Tibial nerve (tissue), 4 donors: ENCODE data around the gene LRP3. TPM values are rescaled to one million over a fixed set of nuclear protein-coding genes. Genes with fewer than 3 reads are reported as not detected.

Experiments
- DNase-seq, 2 donors: peaks; one replicate each; pipeline ENCODE4 v3.0.0-alpha.2; 2019; ENCODE audit warnings: low spot score in 2 of 2
- H3K27ac ChIP-seq, 4 donors: fragments of 200-600 bp; sonication (generic) in 3 of 4; one replicate each; pipeline ENCODE4 v1.5.1; 2017 to 2019; ENCODE audit warnings: mild to moderate bottlenecking in 1 of 4
- H3K27me3 ChIP-seq, 2 donors: fragments of 200-600 bp; sonication (generic) in 1 of 2; one replicate each; pipeline versions ENCODE4 v1.5.1 to v1.6.0; 2017 to 2019
- H3K36me3 ChIP-seq, 3 donors: fragments of 200-600 bp; sonication (generic); one replicate each; pipeline ENCODE4 v1.5.1; 2018 to 2019
- H3K4me1 ChIP-seq, 4 donors: fragments of 200-600 bp; sonication (generic) in 3 of 4; one replicate each; pipeline ENCODE4 v1.5.1; 2017 to 2019
- H3K4me3 ChIP-seq, 4 donors: fragments of 200-600 bp; sonication (generic) in 3 of 4; one replicate each; pipeline ENCODE4 v1.5.1; 2017 to 2019; ENCODE audit warnings: mild to moderate bottlenecking in 1 of 4, moderate library complexity in 1 of 4
- H3K9me3 ChIP-seq, 4 donors: fragments of 200-600 bp; sonication (generic) in 3 of 4; one replicate each; pipeline ENCODE4 v1.5.1; 2017 to 2019
- EP300 ChIP-seq, 2 donors: sonication (generic); formaldehyde crosslinking; IDR thresholded peaks; one replicate each; pipeline ENCODE4 v1.6.1; 2017; ENCODE audit warnings: antibody characterized with exemption in 2 of 2, mild to moderate bottlenecking in 1 of 2
- POLR2A ChIP-seq, 2 donors: fragments of 450-650 bp; IDR thresholded peaks; one replicate each; pipeline ENCODE4 v1.6.1; 2017; ENCODE audit warnings: antibody characterized with exemption in 2 of 2, mild to moderate bottlenecking in 2 of 2, moderate library complexity in 2 of 2
- WGBS, 2 donors: methylation state at CpG; one replicate each; pipeline ENCODE4 v1.1.5; 2018; 5-methylcytosine and 5-hydroxymethylcytosine counted together
- total RNA-seq, 4 donors: library from RNA; depleted of rRNA; stranded (reverse); fragments of >200 nt; gene quantifications; one replicate each; pipeline ENCODE4 v1.1.0, GENCODE V29; 2016
- TF ChIP-seq, protein P1 (sequence below), 5 experiments: fragments of 200-600 bp in 3 of 5; fragments of 450-650 bp in 2 of 5; sonication (generic) in 3 of 5; IDR thresholded peaks; one replicate each; pipeline ENCODE4 v1.5.1; 2016 to 2019; ENCODE audit warnings: antibody characterized with exemption in 5 of 5, mild to moderate bottlenecking in 3 of 5, moderate library complexity in 2 of 5

LRP3 gene
- total RNA-seq, 4 donors from 2014 or later: 19.0 to 39.0 (median 30.2) TPM

GRCh38 chr19:33227870-33228599, 33.9 kb downstream of the LRP3 start:
- Histone ChIP-seq H3K36me3 (no peaks in the 10 kb centered on the region), H3K27ac (no peak overlapping the region), H3K4me1 (peaks cover 0 to 24% (median 6%) of the 10 kb centered on the region in 4 donors), H3K27me3 (peaks cover 0 to 72% of the 10 kb centered on the region in 2 donors), H3K4me3 (no peak overlapping the region), H3K9me3 (peaks cover 0 to 36% (median 7%) of the 10 kb centered on the region in 4 donors)
- 90 to 93% methylated on average over 1 of the region's 1 CpG for WGBS, 2 donors
- TF ChIP-seq POLR2A (IDR thresholded peaks at IDR 0.05) (no peak), EP300 (IDR thresholded peaks at IDR 0.05) (no peak)
- TF ChIP-seq, protein P1, sequence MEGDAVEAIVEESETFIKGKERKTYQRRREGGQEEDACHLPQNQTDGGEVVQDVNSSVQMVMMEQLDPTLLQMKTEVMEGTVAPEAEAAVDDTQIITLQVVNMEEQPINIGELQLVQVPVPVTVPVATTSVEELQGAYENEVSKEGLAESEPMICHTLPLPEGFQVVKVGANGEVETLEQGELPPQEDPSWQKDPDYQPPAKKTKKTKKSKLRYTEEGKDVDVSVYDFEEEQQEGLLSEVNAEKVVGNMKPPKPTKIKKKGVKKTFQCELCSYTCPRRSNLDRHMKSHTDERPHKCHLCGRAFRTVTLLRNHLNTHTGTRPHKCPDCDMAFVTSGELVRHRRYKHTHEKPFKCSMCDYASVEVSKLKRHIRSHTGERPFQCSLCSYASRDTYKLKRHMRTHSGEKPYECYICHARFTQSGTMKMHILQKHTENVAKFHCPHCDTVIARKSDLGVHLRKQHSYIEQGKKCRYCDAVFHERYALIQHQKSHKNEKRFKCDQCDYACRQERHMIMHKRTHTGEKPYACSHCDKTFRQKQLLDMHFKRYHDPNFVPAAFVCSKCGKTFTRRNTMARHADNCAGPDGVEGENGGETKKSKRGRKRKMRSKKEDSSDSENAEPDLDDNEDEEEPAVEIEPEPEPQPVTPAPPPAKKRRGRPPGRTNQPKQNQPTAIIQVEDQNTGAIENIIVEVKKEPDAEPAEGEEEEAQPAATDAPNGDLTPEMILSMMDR (IDR thresholded peaks at IDR 0.05): no peak
- no peak for DNase-seq

GRCh38 chr19:33229962-33230361, 35.8 kb downstream of the LRP3 start:
- Histone ChIP-seq H3K27ac (no peak overlapping the region), H3K4me1 (peaks cover 0 to 21% (median 6%) of the 10 kb centered on the region in 4 donors), H3K27me3 (peaks cover 0 to 80% of the 10 kb centered on the region in 2 donors), H3K36me3 (no peaks in the 10 kb centered on the region), H3K4me3 (no peak overlapping the region), H3K9me3 (peaks cover 0 to 36% (median 7%) of the 10 kb centered on the region in 4 donors)
- TF ChIP-seq POLR2A (IDR thresholded peaks at IDR 0.05) (no peak), EP300 (IDR thresholded peaks at IDR 0.05) (no peak)
- TF ChIP-seq, protein P1 (IDR thresholded peaks at IDR 0.05): no peak
- no peak for DNase-seq
- WGBS, 2 donors: 86 to 92% methylated on average over 5 of the region's 5 CpGs

- no peak for DNase-seq
- peaks cover 0 to 72% of the 10 kb centered on the region in 2 donors for H3K27me3 ChIP-seq
- H3K9me3 ChIP-seq: peaks cover 0 to 36% (median 7%) of the 10 kb centered on the region in 4 donors
- H3K27ac ChIP-seq: no peak overlapping the region
- H3K36me3 ChIP-seq: no peaks in the 10 kb centered on the region
- 78 to 80% methylated on average over 5 of the region's 5 CpGs for WGBS, 2 donors
- peaks cover 0 to 6% (median 1%) of the 10 kb centered on the region in 4 donors for H3K4me1 ChIP-seq
- H3K4me3 ChIP-seq: no peak overlapping the region
- peak in 1 of 2 donors; percentile 13 for TF ChIP-seq EP300 (IDR thresholded peaks at IDR 0.05)
- TF ChIP-seq POLR2A (IDR thresholded peaks at IDR 0.05): no peak
- TF ChIP-seq, protein P1 (IDR thresholded peaks at IDR 0.05): no peak
Observed at GRCh38 chr19:33231511-33231910, 37.4 kb downstream of the LRP3 start.

GRCh38 chr19:33232656-33233055, 38.5 kb downstream of the LRP3 start:
- Histone ChIP-seq H3K36me3 (no peaks in the 10 kb centered on the region), H3K9me3 (peaks cover 0 to 25% (median 5%) of the 10 kb centered on the region in 4 donors), H3K4me3 (no peak overlapping the region), H3K27me3 (peaks cover 0 to 61% of the 10 kb centered on the region in 2 donors), H3K4me1 (no peaks in the 10 kb centered on the region), H3K27ac (no peak overlapping the region)
- TF ChIP-seq, protein P1 (IDR thresholded peaks at IDR 0.05): no peak
- TF ChIP-seq POLR2A (IDR thresholded peaks at IDR 0.05): no peak
- no peak for TF ChIP-seq EP300 (IDR thresholded peaks at IDR 0.05)
- no peak for DNase-seq
- WGBS, 2 donors: 56 to 63% methylated on average over 12 of the region's 12 CpGs
